HepG2 (cell line): ENCODE measurements around the gene PLPPR3. TPM values are rescaled to one million over a fixed set of nuclear protein-coding genes. Genes with fewer than 3 reads are reported as not detected.
A peak's percentile ranks its signal among the peaks of the same experiment; 100 is the strongest.

ENCODE experiments used
- ATAC-seq: fragments of 200-7000 bp; cut with Tn5 transposase; 3 replicates; pipeline ENCODE4 v1.9.1; 2020; ENCODE audit warnings: mild to moderate bottlenecking, moderate library complexity
- BruUV-seq: library from RNA; stranded (reverse); fragments of 400-500 nt; replicated peaks from 2 replicates; lab custom pipeline; 2021; lab: Mats Ljungman, UMichigan
- CTCF ChIA-PET: fragments of 300-600 bp; formaldehyde crosslinking; extraction: SDS; loops from one replicate; lab custom pipeline; 2021; ENCODE audit warnings: low total read pairs, inconsistent platforms, low intra/inter-chr PET ratio; lab: Yijun Ruan, JAX
- POLR2A ChIA-PET: fragments of 350-600 bp; sonication (Branson Sonifier 250); formaldehyde crosslinking; loops from one replicate; lab custom pipeline; 2020; ENCODE audit warnings: antibody characterized with exemption, inconsistent platforms; lab: Yijun Ruan, JAX
- DNase-seq: peaks from one replicate; pipeline ENCODE4 v3.0.0-alpha.2; 2015; ENCODE audit warnings: low spot score
- FAIRE-seq: peaks from 3 replicates; lab custom pipeline; 2011; peaks lifted over from hg19 to GRCh38; lab: Jason Lieb, UNC
- H2AFZ ChIP-seq: one replicate; pipeline ENCODE4 v1.6.1; 2011; ENCODE audit warnings: low read length, inconsistent platforms
- H3K27ac ChIP-seq: fragments of 300-600 bp; 3 replicates; pipeline ENCODE4 v1.8.0; 2011; ENCODE audit warnings: mixed run types, mild to moderate bottlenecking, mixed read lengths, low read length, inconsistent platforms; ENCODE audit not compliant: insufficient read depth; ENCODE audit errors: extremely low read length
- H3K27me3 ChIP-seq, 2 experiments: fragments of 200-600 bp in 1 of 2; 2 replicates in 1 of 2; 3 replicates in 1 of 2; pipeline versions ENCODE4 v1.6.0 to v1.8.0; 2011; ENCODE audit warnings: low read length in 2 of 2, mild to moderate bottlenecking in 2 of 2, moderate library complexity in 2 of 2, inconsistent platforms in 1 of 2; ENCODE audit not compliant: insufficient read depth in 2 of 2, control insufficient read depth in 1 of 2
- H3K36me3 ChIP-seq, 2 experiments: fragments of 200-600 bp in 1 of 2; replicated peaks in 1 of 2; 2 replicates in 1 of 2; 3 replicates in 1 of 2; pipeline versions ENCODE4 v1.5.1 to v1.8.0; 2011; ENCODE audit warnings: low read length in 2 of 2, inconsistent platforms in 1 of 2; ENCODE audit not compliant: insufficient read depth in 2 of 2, control insufficient read depth in 1 of 2
- H3K4me1 ChIP-seq: 2 replicates; pipeline ENCODE4 v1.5.1; 2012; ENCODE audit warnings: low read length, inconsistent platforms; ENCODE audit not compliant: insufficient read depth
- H3K4me2 ChIP-seq: 2 replicates; pipeline ENCODE4 v1.6.0; 2011; ENCODE audit warnings: low read depth, low read length, inconsistent platforms
- H3K4me3 ChIP-seq, 3 experiments: fragments of 200-600 bp in 1 of 3; sonication (generic), shearing (Covaris generic) in 1 of 3; replicated peaks in 1 of 3; 2 replicates each; pipeline ENCODE4 v1.5.1; 2011 to 2016; ENCODE audit warnings: low read length in 3 of 3, inconsistent platforms in 2 of 3, low read depth in 2 of 3, mild to moderate bottlenecking in 2 of 3, control low read depth in 1 of 3, mixed read lengths in 1 of 3; ENCODE audit not compliant: insufficient read depth in 1 of 3
- H3K79me2 ChIP-seq: one replicate; pipeline ENCODE4 v1.6.1; 2011; ENCODE audit warnings: low read length, inconsistent platforms; ENCODE audit not compliant: insufficient read depth
- H3K9ac ChIP-seq: 2 replicates; pipeline ENCODE4 v1.6.0; 2011; ENCODE audit warnings: mild to moderate bottlenecking, low read depth, low read length, inconsistent platforms; ENCODE audit not compliant: insufficient read depth
- H3K9me3 ChIP-seq: 2 replicates; pipeline ENCODE4 v1.5.1; 2012; ENCODE audit warnings: mild to moderate bottlenecking, low read length
- H4K20me1 ChIP-seq: 2 replicates; pipeline ENCODE4 v1.6.0; 2011; ENCODE audit warnings: inconsistent platforms, mild to moderate bottlenecking, low read length, moderate library complexity; ENCODE audit not compliant: insufficient read depth
- DNMT3B ChIP-seq: conservative IDR thresholded peaks from 2 replicates; pipeline ENCODE4 v1.6.1; 2016; ENCODE audit warnings: missing biosample characterization, control low read depth
- E2F5 ChIP-seq: sonication (generic); formaldehyde crosslinking; conservative IDR thresholded peaks from 2 replicates; pipeline ENCODE4 v1.4.0; 2020; ENCODE audit warnings: missing genetic modification reagents
- FOXK1 ChIP-seq: sonication (generic); formaldehyde crosslinking; IDR thresholded peaks from 2 replicates; pipeline ENCODE4 v1.4.0; 2020; ENCODE audit warnings: low read depth, missing genetic modification reagents, borderline replicate concordance
- GPN1 ChIP-seq: sonication (generic); formaldehyde crosslinking; IDR thresholded peaks from 2 replicates; pipeline ENCODE4 v1.5.1; 2020; ENCODE audit warnings: missing genetic modification reagents, borderline replicate concordance
- IKZF5 ChIP-seq: IDR thresholded peaks from 2 replicates; pipeline ENCODE4 v1.6.1; 2018; ENCODE audit warnings: missing genetic modification reagents, mild to moderate bottlenecking, missing compliant biosample characterization
- KLF12 ChIP-seq: sonication (generic); formaldehyde crosslinking; IDR thresholded peaks from 2 replicates; pipeline ENCODE4 v1.4.0; 2020; ENCODE audit warnings: missing genetic modification reagents, borderline replicate concordance
- MEIS1 ChIP-seq: sonication (generic); formaldehyde crosslinking; IDR thresholded peaks from 2 replicates; pipeline ENCODE4 v1.9.0; 2021; ENCODE audit warnings: mild to moderate bottlenecking, missing genetic modification reagents, moderate library complexity, borderline replicate concordance
- NFIC ChIP-seq: IDR thresholded peaks from 2 replicates; pipeline ENCODE4 v1.6.1; 2012; ENCODE audit warnings: mild to moderate bottlenecking, low read length, inconsistent platforms
- SMAD9 ChIP-seq: sonication (generic); formaldehyde crosslinking; IDR thresholded peaks from 2 replicates; pipeline ENCODE4 v1.5.1; 2020; ENCODE audit warnings: mild to moderate bottlenecking, missing genetic modification reagents
- YEATS4 ChIP-seq: sonication (generic); formaldehyde crosslinking; IDR thresholded peaks from 2 replicates; pipeline ENCODE4 v1.4.0; 2020; ENCODE audit warnings: missing genetic modification reagents, borderline replicate concordance
- ZNF441 ChIP-seq: sonication (generic); formaldehyde crosslinking; IDR thresholded peaks from 2 replicates; pipeline ENCODE4 v1.7.0; 2021; ENCODE audit warnings: missing genetic modification reagents, borderline replicate concordance
- ZNF687 ChIP-seq: sonication (generic); formaldehyde crosslinking; IDR thresholded peaks from 2 replicates; pipeline ENCODE4 v1.5.1; 2020; ENCODE audit warnings: mild to moderate bottlenecking, missing genetic modification reagents, moderate library complexity
- ZNF781 ChIP-seq: sonication (generic); formaldehyde crosslinking; IDR thresholded peaks from 2 replicates; pipeline ENCODE4 v1.5.1; 2020; ENCODE audit warnings: borderline replicate concordance, mild to moderate bottlenecking, missing genetic modification reagents; ENCODE audit errors: not compliant biosample characterization
- WGBS: methylation state at CpG from one replicate; pipeline ENCODE4 v1.1.6; 2017; ENCODE audit warnings: low lambda C conversion rate; 5-methylcytosine and 5-hydroxymethylcytosine counted together
- in situ Hi-C: cut with HindIII; loops from 2 replicates; pipeline ENCODE4 v1.10.0; 2017; ENCODE audit warnings: low pct_unique_long_range_greater_than_20kb; ENCODE audit not compliant: extremely low pct_ligation_motif_present
- intact Hi-C: fragments of 100-400 bp; cut with micrococcal nuclease; formaldehyde crosslinking; loops from one replicate; pipeline ENCODE4 v1.10.0; 2022; ENCODE audit not compliant: unreplicated experiment
- polyA plus RNA-seq, 8 experiments: library from polyadenylated mRNA; depleted of rRNA in 3 of 8; stranded (reverse) in 7 of 8; unstranded in 1 of 8; fragments of >200 nt; fragmentation: Illumina TruSeq in 4 of 8; extraction: Trizol in 4 of 8; gene quantifications; 2 replicates each; pipeline versions ENCODE4 v1.2.1 to v1.2.3, GENCODE V29; 2011 to 2016; ENCODE audit warnings: low read depth in 4 of 8, missing spikeins in 1 of 8, mixed read lengths in 1 of 8; ENCODE audit not compliant: insufficient read depth in 1 of 8
- total RNA-seq, 5 experiments: library from RNA; depleted of rRNA; stranded (reverse); fragments of >200 nt; fragmentation: Illumina TruSeq; extraction: Trizol; gene quantifications; 2 replicates each; pipeline ENCODE4 v1.2.3, GENCODE V29; 2016; ENCODE audit warnings: low read depth in 1 of 5

The PLPPR3 gene
- total and polyA plus RNA-seq, 2 of the 13 experiments (the other 11 are each of a cell fraction or from before 2014, with no cell fraction given) = 0.07 to 0.16 TPM

GRCh38 chr19:812049-812746, 9.6 kb downstream of the PLPPR3 start (continued):
- TF ChIP-seq ZNF687 (CRISPR knock-in tag) = 0 out of 2 replicates have a peak, but pooled peaks have one; percentile 6

GRCh38 chr19:811506-812048, 10.2 kb downstream of the PLPPR3 start:
- in situ Hi-C loops = no loop called here
- intact Hi-C loops = no loop called here
- TSS peak; percentile 55 for BruUV-seq
- Histone ChIP-seq H3K4me2 (no peak overlapping the region), H3K4me3 (no peak overlapping the region), H4K20me1 (peaks cover 45% of the 10 kb centered on the region), H3K9me3 (no peaks in the 10 kb centered on the region), H2AFZ (no peak overlapping the region), H3K4me1 (no peaks in the 10 kb centered on the region), H3K79me2 (peaks cover 13% of the 10 kb centered on the region), H3K36me3 (peaks cover 28 to 52% of the 10 kb centered on the region in 2 experiments; a peak in 4 of 5 replicates), H3K9ac (no peak overlapping the region), H3K27me3 (no peaks in the 10 kb centered on the region), H3K27ac (no peak overlapping the region)
- POLR2A ChIA-PET = no interaction called here
- TF ChIP-seq YEATS4 = no peak
- TF ChIP-seq IKZF5 (CRISPR knock-in tag) = no peak
- no peak for TF ChIP-seq NFIC
- no peak for TF ChIP-seq E2F5 (CRISPR knock-in tag)
- no peak for TF ChIP-seq GPN1 (CRISPR knock-in tag)
- no peak for TF ChIP-seq KLF12 (CRISPR knock-in tag)
- TF ChIP-seq FOXK1 = no peak
- no peak for TF ChIP-seq ZNF781 (CRISPR knock-in tag)
- no peak for TF ChIP-seq DNMT3B (CRISPR knock-in tag)
- TF ChIP-seq ZNF441 (CRISPR knock-in tag) = no peak
- no peak for TF ChIP-seq MEIS1 (CRISPR knock-in tag)
- TF ChIP-seq SMAD9 = no peak
- DNase-seq (no peak), ATAC-seq (no peak), FAIRE-seq (no peak)
- CTCF ChIA-PET = no interaction called here
- 95% methylated on average over 20 of the region's 20 CpGs for WGBS
